Measurements from ENCODE around the gene TMPRSS4. TPM values are rescaled to one million over a fixed set of nuclear protein-coding genes. Genes with fewer than 3 reads are reported as not detected.
"Not testable (repeated sequence)": the region's sequence is repeated elsewhere in the genome, so short reads cannot be mapped to it uniquely, and the experiment has no call there.

The TMPRSS4 gene
- total and polyA plus RNA-seq, 9 donors, result 0.07 to 5.2 (median 0.25) TPM; not detected in 1

DNA sequence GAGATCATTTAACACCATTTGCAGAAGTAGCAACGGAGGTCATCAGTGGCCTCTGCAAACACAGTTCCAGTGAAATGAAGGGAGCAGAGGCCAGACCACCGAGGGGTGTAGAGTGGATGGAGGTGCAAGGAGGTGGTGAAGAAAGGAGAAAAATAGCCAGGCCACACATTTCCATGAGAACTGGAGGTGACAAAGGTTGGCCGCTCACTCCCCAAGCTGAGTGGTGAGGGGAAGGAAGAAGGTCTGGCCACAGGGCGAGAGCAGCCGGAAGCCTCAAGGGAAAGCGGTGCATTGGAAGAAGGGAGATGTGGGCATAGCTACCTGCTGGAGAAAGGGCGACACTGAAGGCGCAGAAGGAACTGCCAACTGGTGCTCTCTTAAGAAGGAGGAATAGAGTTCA, 20.1 kb upstream of the TMPRSS4 start:
- H3K27me3 ChIP-seq (ENCODE audit: control insufficient read depth, insufficient read depth, low read length), result peaks cover 3% of the 10 kb centered on the region

GRCh38 chr11:118057251-118058145, 19.4 kb upstream of the TMPRSS4 start:
- 59% methylated on average over 12 of the region's 14 CpGs for WGBS (ENCODE audit: insufficient coverage)
- H3K4me3 ChIP-seq (ENCODE audit: low read length), result no peak overlapping the region
- H3K27ac ChIP-seq (ENCODE audit: low read length), result no peak overlapping the region
- peaks cover 10% of the 10 kb centered on the region for H3K4me1 ChIP-seq (ENCODE audit: control insufficient read depth, insufficient read depth, low read length)
- no peak for DNase-seq
- H3K9me3 ChIP-seq (replicated peaks; ENCODE audit: control insufficient read depth, low read depth, low read length), result no peaks in the 10 kb centered on the region
- H3K36me3 ChIP-seq (ENCODE audit: control insufficient read depth, insufficient read depth, low read length), result no peaks in the 10 kb centered on the region
- peaks cover 3% of the 10 kb centered on the region for H3K27me3 ChIP-seq (ENCODE audit: control insufficient read depth, insufficient read depth, low read length)

More for the DNA sequence above, 20.1 kb upstream of the TMPRSS4 start:
- Histone ChIP-seq H3K9me3 (replicated peaks; ENCODE audit: control insufficient read depth, low read depth, low read length) (no peaks in the 10 kb centered on the region), H3K36me3 (ENCODE audit: control insufficient read depth, insufficient read depth, low read length) (no peaks in the 10 kb centered on the region), H3K4me1 (ENCODE audit: control insufficient read depth, insufficient read depth, low read length) (peaks cover 13% of the 10 kb centered on the region), H3K27ac (ENCODE audit: low read length) (no peak overlapping the region), H3K4me3 (ENCODE audit: low read length) (no peak overlapping the region)
- DNase-seq, result no peak
- WGBS (ENCODE audit: insufficient coverage), result 89% methylated on average over 8 of the region's 8 CpGs

DNA sequence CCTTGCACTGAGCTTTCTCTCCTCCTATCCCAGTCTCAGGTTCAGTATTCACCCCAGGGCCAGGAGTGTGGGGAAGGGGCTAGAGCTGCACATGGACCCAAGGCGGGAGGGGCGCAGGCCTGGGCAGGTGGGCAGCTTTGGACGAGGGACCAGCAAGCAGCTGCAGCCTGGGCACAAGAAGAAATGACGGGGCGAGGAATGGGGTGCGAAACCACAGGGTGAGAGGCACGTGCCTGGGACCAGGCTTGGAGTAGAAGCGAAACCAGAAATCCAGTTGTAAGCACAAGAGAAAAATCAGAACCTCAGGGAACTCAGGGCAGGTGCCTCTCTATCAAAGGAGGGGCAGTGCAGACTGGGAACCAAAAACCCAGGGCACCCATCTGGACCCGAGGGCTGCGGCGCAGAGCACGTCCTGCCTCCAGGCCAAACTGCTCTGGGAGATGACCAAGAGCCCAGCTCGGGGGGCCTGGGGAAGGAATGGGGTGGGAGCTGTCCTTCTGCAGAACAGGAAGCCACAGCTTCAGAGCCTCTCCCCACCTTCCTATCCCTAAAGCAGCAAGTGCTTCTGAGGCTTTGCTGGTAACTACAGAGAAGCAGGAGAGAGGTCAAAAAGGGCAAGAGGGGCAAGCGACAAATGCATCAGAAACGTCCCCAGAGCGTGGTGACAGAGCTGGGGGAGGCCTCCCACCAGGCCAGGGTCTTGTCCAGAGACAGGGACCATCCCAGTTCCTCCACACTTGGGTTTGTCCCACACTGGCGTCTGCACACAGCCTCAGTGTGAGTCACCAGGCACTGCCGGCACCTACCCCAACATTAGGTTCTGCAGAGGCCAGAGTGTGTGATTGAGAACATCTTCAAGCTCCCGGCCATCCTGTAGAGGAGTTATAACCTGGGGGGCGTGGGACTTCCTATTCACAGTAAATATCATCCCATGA, 18.3 kb upstream of the TMPRSS4 start:
- DNase-seq, result peak; percentile 22
- Histone ChIP-seq H3K4me1 (ENCODE audit: control insufficient read depth, insufficient read depth, low read length) (peaks cover 4% of the 10 kb centered on the region), H3K27ac (ENCODE audit: low read length) (no peak overlapping the region), H3K36me3 (ENCODE audit: control insufficient read depth, insufficient read depth, low read length) (no peaks in the 10 kb centered on the region), H3K27me3 (ENCODE audit: control insufficient read depth, insufficient read depth, low read length) (peaks cover 3% of the 10 kb centered on the region), H3K4me3 (ENCODE audit: low read length) (no peak overlapping the region), H3K9me3 (replicated peaks; ENCODE audit: control insufficient read depth, low read depth, low read length) (no peaks in the 10 kb centered on the region)
- WGBS (ENCODE audit: insufficient coverage), result 73% methylated on average over 9 of the region's 20 CpGs

DNA sequence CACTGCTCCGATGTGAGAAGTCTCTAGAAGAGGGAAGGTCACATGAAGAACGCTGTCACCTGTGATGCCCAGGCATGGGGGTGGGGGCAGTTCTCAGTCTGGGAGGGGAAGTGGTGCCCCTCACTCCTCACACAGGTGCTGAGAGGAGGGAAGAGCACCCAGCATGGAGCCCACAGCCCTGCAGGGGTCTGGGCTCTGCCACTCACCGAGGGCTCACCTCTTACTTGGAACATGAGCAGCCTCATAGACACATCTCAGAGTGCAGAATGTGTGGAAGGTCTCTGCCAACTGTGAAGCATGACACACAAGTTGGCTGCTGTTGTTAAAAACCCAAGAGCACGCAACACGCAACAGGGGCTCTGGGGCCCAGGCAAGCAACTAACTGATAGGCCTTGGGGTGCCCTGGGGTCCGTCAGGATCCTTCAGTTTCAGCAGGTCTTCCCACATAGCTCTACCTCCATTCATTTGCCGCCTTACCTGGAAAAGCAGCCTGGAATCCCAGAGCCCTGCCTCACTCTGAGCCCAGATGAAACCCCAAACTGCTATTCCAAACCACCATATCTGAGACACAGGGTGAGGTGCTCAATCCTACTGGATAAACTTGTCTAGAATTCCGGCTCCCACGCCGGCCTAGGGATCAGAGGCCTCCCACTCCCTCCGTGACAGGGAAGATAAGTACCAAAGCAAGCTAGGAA, 17.5 kb upstream of the TMPRSS4 start:
- Histone ChIP-seq H3K27me3 (ENCODE audit: control insufficient read depth, insufficient read depth, low read length) (peaks cover 3% of the 10 kb centered on the region), H3K9me3 (replicated peaks; ENCODE audit: control insufficient read depth, low read depth, low read length) (no peaks in the 10 kb centered on the region), H3K36me3 (ENCODE audit: control insufficient read depth, insufficient read depth, low read length) (no peaks in the 10 kb centered on the region), H3K4me3 (ENCODE audit: low read length) (no peak overlapping the region), H3K4me1 (ENCODE audit: control insufficient read depth, insufficient read depth, low read length) (peaks cover 4% of the 10 kb centered on the region), H3K27ac (ENCODE audit: low read length) (no peak overlapping the region)
- no peak for DNase-seq
- WGBS (ENCODE audit: insufficient coverage), result 90% methylated on average over 8 of the region's 11 CpGs

GRCh38 chr11:118060081-118060661, 16.7 kb upstream of the TMPRSS4 start:
- Histone ChIP-seq H3K4me3 (ENCODE audit: low read length) (no peak overlapping the region), H3K4me1 (ENCODE audit: control insufficient read depth, insufficient read depth, low read length) (peaks cover 1% of the 10 kb centered on the region), H3K27me3 (ENCODE audit: control insufficient read depth, insufficient read depth, low read length) (peaks cover 3% of the 10 kb centered on the region), H3K27ac (ENCODE audit: low read length) (no peak overlapping the region), H3K9me3 (replicated peaks; ENCODE audit: control insufficient read depth, low read depth, low read length) (no peaks in the 10 kb centered on the region), H3K36me3 (ENCODE audit: control insufficient read depth, insufficient read depth, low read length) (no peaks in the 10 kb centered on the region)
- DNase-seq, result no peak
- 82% methylated on average over 6 of the region's 10 CpGs for WGBS (ENCODE audit: insufficient coverage)

GRCh38 chr11:118060869-118061268, 16.0 kb upstream of the TMPRSS4 start:
- Histone ChIP-seq H3K27me3 (ENCODE audit: control insufficient read depth, insufficient read depth, low read length) (peaks cover 4% of the 10 kb centered on the region), H3K36me3 (ENCODE audit: control insufficient read depth, insufficient read depth, low read length) (no peaks in the 10 kb centered on the region), H3K9me3 (replicated peaks; ENCODE audit: control insufficient read depth, low read depth, low read length) (no peaks in the 10 kb centered on the region), H3K4me1 (ENCODE audit: control insufficient read depth, insufficient read depth, low read length) (no peaks in the 10 kb centered on the region), H3K4me3 (ENCODE audit: low read length) (no peak overlapping the region), H3K27ac (ENCODE audit: low read length) (no peak overlapping the region)
- 54% methylated on average over 5 of the region's 7 CpGs for WGBS (ENCODE audit: insufficient coverage)
- peak; percentile 51 for DNase-seq

DNA sequence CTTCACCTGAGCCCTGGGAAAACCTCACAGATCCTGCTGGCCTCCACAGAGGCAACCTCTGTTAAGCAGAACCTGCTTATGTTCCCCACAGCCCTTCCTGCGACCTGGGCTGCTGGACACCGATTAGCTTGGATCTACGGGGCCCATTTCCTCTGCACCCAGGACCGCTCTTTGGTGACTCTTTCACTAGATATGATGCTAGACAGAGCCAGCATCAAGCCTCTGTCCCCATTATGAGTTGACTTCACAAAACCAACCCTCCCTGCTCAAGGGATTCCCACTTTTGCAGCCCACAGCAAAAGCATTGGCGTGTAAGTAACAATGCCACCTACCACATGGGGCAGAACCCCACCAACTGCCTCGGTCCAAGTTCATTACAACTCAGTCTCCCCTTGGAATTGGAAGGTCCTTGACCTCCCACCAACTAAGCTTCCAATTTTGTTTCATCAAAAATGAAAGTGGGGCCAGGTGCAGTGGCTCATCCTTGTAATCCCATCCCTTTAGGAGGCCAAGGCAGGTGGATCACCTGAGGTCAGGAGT, 15.2 kb upstream of the TMPRSS4 start:
- H3K4me3 ChIP-seq (ENCODE audit: low read length), result no peak overlapping the region
- no peaks in the 10 kb centered on the region for H3K4me1 ChIP-seq (ENCODE audit: control insufficient read depth, insufficient read depth, low read length)
- no peak overlapping the region for H3K27ac ChIP-seq (ENCODE audit: low read length)
- 93% methylated on average over 5 of the region's 6 CpGs for WGBS (ENCODE audit: insufficient coverage)
- no peak for DNase-seq
- no peaks in the 10 kb centered on the region for H3K9me3 ChIP-seq (replicated peaks; ENCODE audit: control insufficient read depth, low read depth, low read length)
- peaks cover 6% of the 10 kb centered on the region for H3K27me3 ChIP-seq (ENCODE audit: control insufficient read depth, insufficient read depth, low read length)
- H3K36me3 ChIP-seq (ENCODE audit: control insufficient read depth, insufficient read depth, low read length), result no peaks in the 10 kb centered on the region

GRCh38 chr11:118062181-118062580, 14.7 kb upstream of the TMPRSS4 start:
- not testable (repeated sequence) for DNase-seq; H3K9me3 ChIP-seq (replicated peaks; ENCODE audit: control insufficient read depth, low read depth, low read length); H3K4me1 ChIP-seq (ENCODE audit: control insufficient read depth, insufficient read depth, low read length); H3K36me3 ChIP-seq (ENCODE audit: control insufficient read depth, insufficient read depth, low read length); H3K27ac ChIP-seq (ENCODE audit: low read length); H3K27me3 ChIP-seq (ENCODE audit: control insufficient read depth, insufficient read depth, low read length); H3K4me3 ChIP-seq (ENCODE audit: low read length)
- 78% methylated on average over 2 of the region's 5 CpGs for WGBS (ENCODE audit: insufficient coverage)

- not testable (repeated sequence) for H3K36me3 ChIP-seq (ENCODE audit: control insufficient read depth, insufficient read depth, low read length); H3K27ac ChIP-seq (ENCODE audit: low read length); H3K9me3 ChIP-seq (replicated peaks; ENCODE audit: control insufficient read depth, low read depth, low read length); H3K27me3 ChIP-seq (ENCODE audit: control insufficient read depth, insufficient read depth, low read length); H3K4me1 ChIP-seq (ENCODE audit: control insufficient read depth, insufficient read depth, low read length); H3K4me3 ChIP-seq (ENCODE audit: low read length); DNase-seq
- WGBS (ENCODE audit: insufficient coverage), result 33% methylated on average over 1 of the region's 5 CpGs
Observed at GRCh38 chr11:118062631-118063030, 14.2 kb upstream of the TMPRSS4 start.
